ENCODE results near the gene C9orf72. TPM values are rescaled to one million over a fixed set of nuclear protein-coding genes. Genes with fewer than 3 reads are reported as not detected.

Gene C9orf72
- total RNA-seq, 1 donor from 2014 or later, result 4.8 TPM

GRCh38 chr9:27537756-27538155 is 35.5 kb downstream of the C9orf72 start:
- Histone ChIP-seq H3K9me3 (ENCODE audit: insufficient read depth, low read depth, low read length) (no peaks in the 10 kb centered on the region), H3K36me3 (ENCODE audit: insufficient read depth, low read length) (no peaks in the 10 kb centered on the region), H3K4me3 (ENCODE audit: insufficient read depth, low read depth, low read length) (no peak overlapping the region), H3K79me2 (ENCODE audit: insufficient read depth, low read length) (no peaks in the 10 kb centered on the region), H4K20me1 (ENCODE audit: insufficient read depth, low read length) (no peaks in the 10 kb centered on the region), H3K9ac (ENCODE audit: low read length) (no peak overlapping the region), H3K27me3 (ENCODE audit: insufficient read depth, low read length) (no peaks in the 10 kb centered on the region), H3K27ac (ENCODE audit: low read depth, low read length) (no peak overlapping the region), H3K4me2 (ENCODE audit: low read length) (no peak overlapping the region), H3K4me1 (ENCODE audit: insufficient read depth, low read length) (no peaks in the 10 kb centered on the region), H2AFZ (ENCODE audit: low read depth, low read length) (no peak overlapping the region)
- DNase-seq (ENCODE audit: low read depth) (no peak), FAIRE-seq (no peak)
- H3K36me3 Mint-ChIP-seq (ENCODE audit: low read depth, unreplicated experiment), result peaks cover 2% of the 10 kb centered on the region
- no peak overlapping the region for H3K27ac Mint-ChIP-seq (ENCODE audit: unreplicated experiment)
- peaks cover 10% of the 10 kb centered on the region for H3K4me1 Mint-ChIP-seq (ENCODE audit: low read depth, unreplicated experiment)
- H3K9me3 Mint-ChIP-seq (ENCODE audit: unreplicated experiment), result no peaks in the 10 kb centered on the region
- no peak overlapping the region for H3K4me3 Mint-ChIP-seq (ENCODE audit: unreplicated experiment)
- H3K27me3 Mint-ChIP-seq (ENCODE audit: low read depth, unreplicated experiment), result no peaks in the 10 kb centered on the region
- TF ChIP-seq, protein P1, sequence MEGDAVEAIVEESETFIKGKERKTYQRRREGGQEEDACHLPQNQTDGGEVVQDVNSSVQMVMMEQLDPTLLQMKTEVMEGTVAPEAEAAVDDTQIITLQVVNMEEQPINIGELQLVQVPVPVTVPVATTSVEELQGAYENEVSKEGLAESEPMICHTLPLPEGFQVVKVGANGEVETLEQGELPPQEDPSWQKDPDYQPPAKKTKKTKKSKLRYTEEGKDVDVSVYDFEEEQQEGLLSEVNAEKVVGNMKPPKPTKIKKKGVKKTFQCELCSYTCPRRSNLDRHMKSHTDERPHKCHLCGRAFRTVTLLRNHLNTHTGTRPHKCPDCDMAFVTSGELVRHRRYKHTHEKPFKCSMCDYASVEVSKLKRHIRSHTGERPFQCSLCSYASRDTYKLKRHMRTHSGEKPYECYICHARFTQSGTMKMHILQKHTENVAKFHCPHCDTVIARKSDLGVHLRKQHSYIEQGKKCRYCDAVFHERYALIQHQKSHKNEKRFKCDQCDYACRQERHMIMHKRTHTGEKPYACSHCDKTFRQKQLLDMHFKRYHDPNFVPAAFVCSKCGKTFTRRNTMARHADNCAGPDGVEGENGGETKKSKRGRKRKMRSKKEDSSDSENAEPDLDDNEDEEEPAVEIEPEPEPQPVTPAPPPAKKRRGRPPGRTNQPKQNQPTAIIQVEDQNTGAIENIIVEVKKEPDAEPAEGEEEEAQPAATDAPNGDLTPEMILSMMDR (IDR thresholded peaks at IDR 0.05; ENCODE audit: insufficient read depth, low read depth, low read length), result no peak
- no peak for TF ChIP-seq EZH2 (IDR thresholded peaks at IDR 0.05; ENCODE audit: insufficient read depth, low read length)

DNA sequence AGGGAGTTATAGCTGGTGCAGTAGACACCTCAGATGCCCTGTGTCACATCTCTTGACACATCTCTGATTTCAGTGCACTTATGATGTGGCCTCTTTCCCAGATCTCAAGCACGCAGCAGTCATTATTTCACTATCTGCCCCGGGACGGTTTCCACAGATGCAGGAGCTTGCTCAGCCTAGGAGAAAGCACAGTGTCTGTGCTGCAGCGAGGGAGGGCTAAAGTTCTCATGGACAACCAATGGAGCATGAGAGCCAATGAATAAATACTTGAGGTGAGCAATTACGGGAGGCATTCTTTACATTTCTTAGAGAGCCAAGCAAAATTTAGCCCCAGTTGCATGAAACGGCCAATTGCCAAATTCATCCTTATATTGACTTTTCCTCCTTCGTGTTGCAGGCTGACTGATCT is 36.2 kb downstream of the C9orf72 start:
- no peaks in the 10 kb centered on the region for H3K4me1 ChIP-seq (ENCODE audit: insufficient read depth, low read length)
- no peaks in the 10 kb centered on the region for H3K36me3 ChIP-seq (ENCODE audit: insufficient read depth, low read length)
- FAIRE-seq, result no peak
- TF ChIP-seq, protein P1 (IDR thresholded peaks at IDR 0.05; ENCODE audit: insufficient read depth, low read depth, low read length), result no peak
- no peak for TF ChIP-seq EZH2 (IDR thresholded peaks at IDR 0.05; ENCODE audit: insufficient read depth, low read length)
- H3K4me2 ChIP-seq (ENCODE audit: low read length), result no peak overlapping the region
- H3K27ac ChIP-seq (ENCODE audit: low read depth, low read length), result no peak overlapping the region
- H3K4me3 ChIP-seq (ENCODE audit: insufficient read depth, low read depth, low read length), result no peak overlapping the region
- no peaks in the 10 kb centered on the region for H4K20me1 ChIP-seq (ENCODE audit: insufficient read depth, low read length)
- DNase-seq (ENCODE audit: low read depth), result no peak
- no peak overlapping the region for H2AFZ ChIP-seq (ENCODE audit: low read depth, low read length)
- Mint-ChIP-seq H3K9me3 (ENCODE audit: unreplicated experiment) (no peaks in the 10 kb centered on the region), H3K4me3 (ENCODE audit: unreplicated experiment) (no peak overlapping the region), H3K27me3 (ENCODE audit: low read depth, unreplicated experiment) (no peaks in the 10 kb centered on the region), H3K27ac (ENCODE audit: unreplicated experiment) (no peak overlapping the region), H3K36me3 (ENCODE audit: low read depth, unreplicated experiment) (peaks cover 2% of the 10 kb centered on the region), H3K4me1 (ENCODE audit: low read depth, unreplicated experiment) (peaks cover 8% of the 10 kb centered on the region)
- H3K9me3 ChIP-seq (ENCODE audit: insufficient read depth, low read depth, low read length), result no peaks in the 10 kb centered on the region
- H3K9ac ChIP-seq (ENCODE audit: low read length), result no peak overlapping the region
- H3K27me3 ChIP-seq (ENCODE audit: insufficient read depth, low read length), result no peaks in the 10 kb centered on the region
- H3K79me2 ChIP-seq (ENCODE audit: insufficient read depth, low read length), result no peaks in the 10 kb centered on the region

GRCh38 chr9:27536168-27536567 is 37.1 kb downstream of the C9orf72 start:
- Mint-ChIP-seq H3K27me3 (ENCODE audit: low read depth, unreplicated experiment) (no peaks in the 10 kb centered on the region), H3K27ac (ENCODE audit: unreplicated experiment) (no peak overlapping the region), H3K9me3 (ENCODE audit: unreplicated experiment) (no peaks in the 10 kb centered on the region), H3K36me3 (ENCODE audit: low read depth, unreplicated experiment) (peaks cover 2% of the 10 kb centered on the region), H3K4me3 (ENCODE audit: unreplicated experiment) (no peak overlapping the region), H3K4me1 (ENCODE audit: low read depth, unreplicated experiment) (peaks cover 8% of the 10 kb centered on the region)
- H3K4me2 ChIP-seq (ENCODE audit: low read length), result no peak overlapping the region
- no peak overlapping the region for H3K27ac ChIP-seq (ENCODE audit: low read depth, low read length)
- H2AFZ ChIP-seq (ENCODE audit: low read depth, low read length), result no peak overlapping the region
- H3K4me3 ChIP-seq (ENCODE audit: insufficient read depth, low read depth, low read length), result no peak overlapping the region
- H3K36me3 ChIP-seq (ENCODE audit: insufficient read depth, low read length), result no peaks in the 10 kb centered on the region
- H3K79me2 ChIP-seq (ENCODE audit: insufficient read depth, low read length), result no peaks in the 10 kb centered on the region
- no peaks in the 10 kb centered on the region for H3K9me3 ChIP-seq (ENCODE audit: insufficient read depth, low read depth, low read length)
- no peaks in the 10 kb centered on the region for H3K27me3 ChIP-seq (ENCODE audit: insufficient read depth, low read length)
- no peak for FAIRE-seq
- H4K20me1 ChIP-seq (ENCODE audit: insufficient read depth, low read length), result no peaks in the 10 kb centered on the region
- TF ChIP-seq, protein P1 (IDR thresholded peaks at IDR 0.05; ENCODE audit: insufficient read depth, low read depth, low read length), result no peak
- TF ChIP-seq EZH2 (IDR thresholded peaks at IDR 0.05; ENCODE audit: insufficient read depth, low read length), result no peak
- H3K4me1 ChIP-seq (ENCODE audit: insufficient read depth, low read length), result no peaks in the 10 kb centered on the region
- DNase-seq (ENCODE audit: low read depth), result no peak
- H3K9ac ChIP-seq (ENCODE audit: low read length), result no peak overlapping the region
